PC-9 (cell line): ENCODE measurements around the gene SLFN11.

ENCODE experiments used
- CTCF ChIP-seq: fragments of 200-600 bp; sonication (generic); conservative IDR thresholded peaks from 2 replicates; pipeline ENCODE4 v1.6.1; 2017; ENCODE audit warnings: mixed run types, antibody characterized with exemption, mild to moderate bottlenecking, moderate library complexity
- EZH2 ChIP-seq: fragments of 200-600 bp; sonication (generic); IDR thresholded peaks from 2 replicates; pipeline ENCODE4 v1.8.0; 2017; ENCODE audit warnings: antibody characterized with exemption, low read depth

GRCh38 chr17:35315971-35316370 lies 57.5 kb downstream of the SLFN11 start:
- no peak for TF ChIP-seq CTCF
- no peak for TF ChIP-seq EZH2
